ENCODE data around the gene PKP1.

DNA sequence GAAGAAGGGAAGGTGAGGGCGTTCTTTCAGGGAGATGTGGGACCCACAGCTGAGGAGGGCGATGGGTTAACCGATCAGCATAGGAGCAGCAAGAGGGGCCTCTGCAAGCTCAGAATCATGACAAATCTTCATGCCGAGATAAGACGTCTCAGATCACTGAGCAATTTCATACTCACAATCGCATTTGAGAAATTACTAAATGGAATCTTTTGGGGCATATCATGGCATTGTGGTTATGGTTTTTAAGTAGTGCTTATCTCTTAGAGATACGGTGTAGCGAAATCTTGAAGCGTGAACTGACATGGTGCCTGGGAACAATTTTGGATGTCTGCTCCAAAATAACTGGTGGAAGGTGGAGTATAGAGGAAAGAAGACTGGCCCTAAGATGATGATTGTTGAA, 88.0 kb downstream of the PKP1 start:
- TF ChIP-seq, protein P1, sequence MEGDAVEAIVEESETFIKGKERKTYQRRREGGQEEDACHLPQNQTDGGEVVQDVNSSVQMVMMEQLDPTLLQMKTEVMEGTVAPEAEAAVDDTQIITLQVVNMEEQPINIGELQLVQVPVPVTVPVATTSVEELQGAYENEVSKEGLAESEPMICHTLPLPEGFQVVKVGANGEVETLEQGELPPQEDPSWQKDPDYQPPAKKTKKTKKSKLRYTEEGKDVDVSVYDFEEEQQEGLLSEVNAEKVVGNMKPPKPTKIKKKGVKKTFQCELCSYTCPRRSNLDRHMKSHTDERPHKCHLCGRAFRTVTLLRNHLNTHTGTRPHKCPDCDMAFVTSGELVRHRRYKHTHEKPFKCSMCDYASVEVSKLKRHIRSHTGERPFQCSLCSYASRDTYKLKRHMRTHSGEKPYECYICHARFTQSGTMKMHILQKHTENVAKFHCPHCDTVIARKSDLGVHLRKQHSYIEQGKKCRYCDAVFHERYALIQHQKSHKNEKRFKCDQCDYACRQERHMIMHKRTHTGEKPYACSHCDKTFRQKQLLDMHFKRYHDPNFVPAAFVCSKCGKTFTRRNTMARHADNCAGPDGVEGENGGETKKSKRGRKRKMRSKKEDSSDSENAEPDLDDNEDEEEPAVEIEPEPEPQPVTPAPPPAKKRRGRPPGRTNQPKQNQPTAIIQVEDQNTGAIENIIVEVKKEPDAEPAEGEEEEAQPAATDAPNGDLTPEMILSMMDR (conservative IDR thresholded peaks at IDR 0.05 in 1 of 2, IDR thresholded peaks at IDR 0.05 in 1 of 2; ENCODE audit: extremely low read depth in 1 of 2, insufficient read depth in 1 of 2, low read depth in 1 of 2, low read length in 2 of 2): no peak
- TF ChIP-seq EZH2 (IDR thresholded peaks at IDR 0.05; ENCODE audit: borderline replicate concordance, low read length): no peak
